ENCODE results near the gene TMEM250.

The TMEM250 gene

DNA sequence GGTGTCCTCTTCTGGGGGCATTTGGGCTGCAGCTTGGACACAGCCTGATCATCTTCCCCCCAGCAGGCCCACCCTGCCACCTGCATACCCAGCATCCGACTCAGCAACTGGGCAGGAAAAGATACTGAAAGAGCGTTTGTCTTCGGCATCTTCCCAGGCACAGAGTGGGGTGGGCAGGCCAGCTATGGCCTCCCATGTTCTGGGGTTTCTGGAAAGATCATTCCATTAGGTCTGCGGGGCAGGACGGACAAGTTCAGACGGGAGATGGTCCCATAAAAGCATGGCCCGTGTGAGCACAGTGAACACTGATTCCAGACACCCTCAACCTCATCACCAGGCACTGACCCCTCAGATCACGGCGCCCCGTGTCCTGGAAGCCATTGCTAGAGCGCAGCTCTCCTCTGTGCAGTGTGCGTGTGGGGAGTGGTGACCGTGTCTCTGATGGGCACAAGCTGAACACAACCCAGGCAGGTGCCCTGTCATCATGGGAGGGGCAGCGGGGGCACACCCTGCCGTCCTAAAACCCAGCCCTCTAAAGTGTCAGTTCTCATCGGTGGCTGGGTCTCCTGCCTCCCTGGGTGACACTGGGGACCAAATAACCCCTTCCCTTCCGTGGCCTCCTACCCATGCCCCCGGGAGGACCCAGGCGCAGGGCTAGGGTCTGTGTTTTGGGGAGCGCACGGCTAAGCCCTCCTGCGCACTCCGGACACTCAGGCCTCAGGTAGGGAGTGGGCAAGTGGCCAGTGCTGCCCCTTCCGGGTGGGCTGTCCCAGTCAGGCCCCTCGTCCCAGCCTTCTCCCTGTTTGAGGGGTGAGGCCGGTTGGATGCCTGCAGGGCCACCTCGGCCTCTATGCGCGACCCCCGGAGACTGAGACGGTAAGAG, 13.2 kb upstream of the TMEM250 start:
- DNase-seq, result no peak

DNA sequence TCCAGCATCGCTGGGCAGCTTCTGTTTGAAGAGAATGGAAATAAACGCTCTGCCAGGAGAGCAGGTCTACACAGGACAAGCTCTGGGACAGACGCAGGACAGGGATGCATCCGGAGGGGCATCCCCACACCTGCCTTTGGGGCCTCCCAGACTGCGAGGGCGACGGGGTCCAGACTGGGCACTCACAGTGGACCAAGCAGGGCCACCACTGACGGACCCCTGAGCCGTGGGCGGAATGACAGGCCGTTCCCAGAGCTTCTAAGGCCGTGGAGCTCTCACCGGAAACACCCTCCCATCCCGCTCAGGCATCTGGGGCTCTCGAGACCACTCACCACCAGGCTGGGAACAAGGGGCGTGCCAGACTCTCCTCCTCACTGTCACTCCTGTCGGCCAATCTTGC, 10.5 kb upstream of the TMEM250 start:
- no peak for DNase-seq

DNA sequence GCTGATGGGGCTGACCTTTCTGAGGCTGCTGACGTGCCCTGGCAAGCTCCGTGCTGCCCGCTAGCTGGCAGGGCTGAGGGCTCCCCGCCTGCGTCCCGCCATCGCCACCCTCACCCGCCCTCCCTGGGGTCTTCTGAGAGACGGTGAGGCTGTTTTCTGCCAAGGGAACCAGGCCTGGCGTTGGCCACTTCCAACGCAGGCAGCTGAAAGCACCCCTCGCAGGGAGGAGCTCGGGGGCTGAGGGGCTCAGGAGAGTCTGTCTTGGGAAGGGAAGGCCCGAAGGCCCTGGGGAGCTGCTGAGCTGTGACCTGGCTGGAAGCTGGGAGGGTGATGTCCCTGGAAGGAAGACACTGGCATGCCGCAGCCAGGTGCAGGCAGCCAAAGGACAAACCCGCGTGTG, 9.8 kb upstream of the TMEM250 start:
- DNase-seq, result no peak

GRCh38 chr9:136127313-136127712, 8.6 kb upstream of the TMEM250 start:
- DNase-seq, result no peak

- no peak for DNase-seq
Observed at GRCh38 chr9:136124976-136125692, 6.5 kb upstream of the TMEM250 start.

- DNase-seq, result peak; percentile 56
Observed at GRCh38 chr9:136122425-136123383, 4.0 kb upstream of the TMEM250 start.

- DNase-seq, result no peak
Observed at GRCh38 chr9:136121801-136122200, 3.1 kb upstream of the TMEM250 start.

- no peak for DNase-seq
Observed at GRCh38 chr9:136120438-136120844, 1.8 kb upstream of the TMEM250 start.

DNA sequence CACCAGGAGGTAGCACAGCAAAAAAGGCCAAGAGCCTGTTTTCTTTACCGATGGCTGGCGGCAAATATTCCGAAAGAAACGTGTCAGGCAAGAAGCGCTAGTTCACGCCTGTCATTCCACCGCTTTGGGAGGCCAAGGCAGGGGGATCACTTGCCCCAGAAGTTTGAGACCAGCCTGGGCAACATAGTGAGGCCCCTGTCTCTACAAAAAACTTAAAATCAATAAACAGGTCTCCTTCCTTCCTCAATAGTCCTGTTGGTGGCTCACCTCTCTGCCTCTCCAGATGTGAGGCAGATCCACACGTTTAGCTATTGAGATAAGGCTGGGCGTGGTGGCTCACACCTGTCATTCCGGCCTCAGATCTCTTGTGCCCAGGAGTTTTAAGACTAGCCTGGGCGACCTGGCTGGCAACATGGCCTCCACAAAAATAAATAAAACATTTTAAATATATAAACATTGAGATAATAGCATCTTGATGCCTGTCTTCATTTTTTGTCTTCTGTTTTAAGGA, 1.3 kb upstream of the TMEM250 start:
- no peak for DNase-seq

DNA sequence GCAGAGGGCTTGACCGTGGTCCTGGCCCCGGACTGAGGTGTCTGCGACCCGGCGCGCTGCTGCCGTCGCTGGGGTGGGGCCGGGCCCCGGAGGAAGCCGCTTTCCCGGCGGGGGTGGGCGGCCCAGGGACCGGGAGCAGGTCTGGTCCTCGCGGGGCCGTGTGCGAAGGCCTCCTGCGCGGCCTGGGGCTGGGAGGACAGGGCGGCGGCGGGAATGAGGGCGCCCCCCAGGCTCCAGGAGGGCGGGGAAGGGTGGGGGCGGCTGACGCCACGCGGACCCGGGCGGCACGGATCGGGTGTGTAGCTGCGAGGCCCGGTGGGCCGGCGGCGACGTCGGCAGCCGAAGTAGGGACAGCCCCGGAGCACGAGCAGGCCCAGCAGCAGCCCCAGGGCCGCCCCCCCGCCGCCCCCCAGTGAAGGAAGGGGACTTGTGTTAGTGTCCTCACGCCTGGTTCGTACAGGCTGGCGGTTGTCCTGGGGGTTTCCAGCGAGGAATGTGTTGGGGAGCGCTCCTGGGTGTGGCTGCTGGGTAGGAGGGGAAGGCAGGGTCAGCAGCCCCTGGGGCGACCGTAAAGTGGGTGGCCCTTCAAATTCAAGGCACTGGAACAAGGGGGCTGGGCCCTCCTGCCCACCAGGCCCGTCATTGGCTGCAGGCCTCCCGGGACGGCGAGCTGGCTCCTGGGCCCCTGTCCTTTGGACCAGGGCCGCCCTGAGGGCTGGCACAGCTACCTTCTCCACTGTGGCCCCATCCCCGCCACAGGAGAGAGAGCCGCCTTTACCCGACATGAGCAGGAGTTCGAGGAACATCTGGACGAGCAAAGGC, 597 bp upstream of the TMEM250 start:
- DNase-seq, result peak; percentile 80

- DNase-seq, result peak; percentile 20
Observed at GRCh38 chr9:136117916-136118319, 757 bp downstream of the TMEM250 start.

DNA sequence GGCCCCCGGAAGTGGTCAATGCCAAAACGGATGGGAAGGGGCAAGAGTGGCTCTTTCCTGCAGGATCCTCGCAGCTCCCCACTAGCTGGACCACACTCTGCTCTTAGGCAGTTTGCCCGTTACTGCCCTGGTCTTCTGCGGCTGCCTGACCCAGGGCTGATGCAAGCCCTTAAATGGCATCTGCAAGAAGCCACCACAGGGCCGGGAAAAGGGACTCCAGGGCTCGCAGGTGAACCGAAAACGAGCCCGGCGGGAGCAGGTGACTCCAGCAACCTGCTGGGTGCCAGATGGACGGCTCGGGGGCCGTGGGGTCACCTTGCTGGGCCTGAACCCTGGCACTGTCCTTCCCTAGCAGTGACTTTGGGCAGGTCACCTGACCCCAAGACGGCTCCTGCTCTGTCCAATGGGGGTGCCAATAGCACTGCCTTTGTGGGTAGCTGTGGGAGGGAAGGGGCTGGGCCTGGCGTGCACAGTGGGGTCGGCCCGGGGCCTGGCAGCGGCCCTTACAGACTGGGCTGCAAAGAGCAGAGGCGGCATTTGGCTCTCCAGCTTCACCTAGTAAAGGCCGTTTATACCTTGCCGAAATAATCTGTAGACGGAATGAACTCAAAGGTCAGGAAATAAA, 1.3 kb downstream of the TMEM250 start:
- DNase-seq, result no peak

DNA sequence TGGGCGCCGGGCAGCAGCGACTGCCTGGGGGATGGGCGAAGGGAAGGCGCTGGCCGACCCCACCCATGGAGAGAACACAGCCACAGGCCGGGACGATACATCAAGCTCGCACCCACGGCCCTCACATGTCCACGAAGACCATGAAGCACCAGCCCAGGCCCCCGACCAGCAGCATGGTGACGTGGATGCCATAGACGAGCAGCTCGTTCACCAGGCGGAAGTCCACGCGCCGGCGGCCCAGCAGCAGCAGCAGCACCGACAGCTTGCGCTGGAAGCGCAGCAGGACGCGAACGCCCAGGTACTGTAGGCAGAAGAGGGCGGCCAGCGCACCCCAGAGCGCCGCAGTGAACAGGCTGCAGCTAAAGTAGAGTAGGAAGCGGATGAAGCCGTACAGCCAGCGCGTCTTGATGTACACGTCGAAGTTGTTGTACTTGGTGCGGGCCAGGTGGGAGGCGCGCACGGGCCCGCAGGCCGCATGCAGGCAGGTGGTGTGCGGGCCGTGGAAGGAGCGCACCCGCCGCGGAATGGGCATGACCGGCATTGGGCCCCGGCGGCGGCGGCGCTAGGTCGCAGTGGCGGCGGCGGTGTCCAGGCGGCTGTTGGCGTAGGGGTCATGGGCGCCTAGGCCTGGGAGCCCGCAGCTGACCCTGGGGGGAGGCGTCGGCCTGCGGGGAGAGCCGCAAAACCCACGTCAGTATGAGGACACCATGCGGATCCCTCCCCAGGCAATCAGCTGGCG, 2.1 kb downstream of the TMEM250 start:
- no peak for DNase-seq

DNA sequence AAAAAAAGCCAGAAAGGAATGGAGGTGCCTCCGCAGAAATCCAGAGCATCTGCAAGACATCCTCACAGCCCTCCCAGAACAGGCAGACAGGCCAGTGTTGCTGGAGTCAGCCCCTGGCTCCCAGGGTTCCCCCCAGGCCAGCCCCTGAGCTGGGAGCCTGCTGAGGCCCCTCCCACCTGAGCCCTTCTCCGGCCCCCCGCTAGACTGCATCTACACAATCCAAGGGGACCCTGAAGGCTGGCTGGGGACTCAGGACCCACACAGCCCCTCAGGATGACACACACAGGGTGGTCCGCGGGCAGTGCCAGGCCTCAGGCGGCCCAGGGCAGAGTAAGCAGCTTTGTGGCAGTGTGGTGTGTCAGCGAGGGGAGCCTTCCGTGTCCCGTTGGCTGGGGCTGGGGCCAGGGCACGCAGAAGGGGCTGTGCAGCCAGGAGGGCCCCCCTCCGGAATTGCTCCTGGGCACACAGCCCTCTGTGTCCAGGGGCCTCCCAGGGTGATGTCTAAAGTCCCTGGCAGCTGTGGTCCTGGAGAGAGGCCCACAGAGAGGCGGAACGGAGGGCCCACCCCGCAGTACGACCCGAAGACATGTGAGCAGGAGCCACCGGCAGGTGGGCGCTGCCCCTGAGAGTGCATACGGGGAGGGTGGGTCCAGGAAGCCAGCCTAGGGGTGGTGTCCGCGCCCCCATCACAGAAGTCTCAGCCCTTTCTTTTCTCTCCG, 2.9 kb downstream of the TMEM250 start:
- DNase-seq, result no peak

DNA sequence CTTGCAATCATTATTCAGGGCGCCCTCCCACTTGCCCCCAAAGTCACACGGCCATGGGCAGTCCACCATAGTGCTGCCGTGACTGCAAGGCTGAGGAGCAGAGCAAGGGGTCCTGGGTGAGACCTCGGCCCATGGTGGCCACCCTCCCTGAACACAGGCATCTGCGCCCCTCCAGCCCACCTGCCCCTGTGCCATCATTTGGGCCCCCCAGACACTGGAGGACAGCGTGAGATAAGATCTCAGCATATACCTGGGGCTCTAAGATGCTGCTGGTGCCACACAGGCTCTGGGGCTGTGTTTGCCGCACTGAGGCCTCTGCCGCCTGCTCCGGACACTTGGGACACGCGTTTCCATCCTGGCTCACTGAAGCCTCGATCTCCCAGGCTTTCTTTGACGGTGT, 3.5 kb downstream of the TMEM250 start:
- DNase-seq, result no peak

GRCh38 chr9:136114610-136115009, 4.1 kb downstream of the TMEM250 start:
- DNase-seq, result no peak

DNA sequence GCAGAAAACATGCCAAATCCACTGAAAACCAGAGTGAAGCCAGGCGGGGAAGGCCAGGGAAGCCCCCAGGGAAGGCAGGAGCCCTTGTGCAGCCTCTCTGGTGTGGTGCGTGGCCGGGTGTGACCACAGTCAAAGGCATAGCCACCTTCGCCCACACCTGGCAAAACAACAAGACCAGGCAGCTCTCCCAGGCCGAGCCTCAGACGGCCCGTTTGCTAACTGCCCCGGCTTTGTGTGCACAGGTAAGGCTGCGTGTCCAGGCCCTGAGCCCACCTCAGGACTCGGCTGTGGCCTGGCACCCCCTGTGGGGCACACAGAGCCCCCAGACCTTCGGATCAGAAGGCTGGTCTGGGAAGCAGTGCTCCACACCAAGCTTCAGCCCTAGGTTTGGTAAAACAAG, 6.1 kb downstream of the TMEM250 start:
- DNase-seq, result no peak

DNA sequence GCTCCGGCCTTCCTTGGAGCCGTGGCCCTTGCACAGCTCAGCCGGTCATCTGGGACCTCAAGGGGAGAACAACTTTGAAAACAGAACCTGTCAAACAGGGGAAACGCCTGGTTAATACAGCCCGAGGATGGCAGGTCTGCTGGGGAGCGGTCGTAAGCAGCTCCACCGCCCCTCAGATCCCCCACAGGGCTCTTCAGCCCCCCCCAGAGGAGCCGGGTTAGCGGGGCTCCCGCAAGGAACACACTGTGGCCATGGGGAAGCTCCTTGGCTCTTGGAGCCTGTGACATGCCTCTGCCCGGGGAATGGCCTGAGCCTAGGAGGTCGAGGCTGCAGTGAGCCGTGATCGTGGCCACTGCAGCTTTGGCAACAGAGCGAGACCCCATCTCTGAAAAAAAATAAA, 6.8 kb downstream of the TMEM250 start:
- DNase-seq, result no peak

GRCh38 chr9:136111190-136111589, 7.5 kb downstream of the TMEM250 start:
- DNase-seq, result no peak
